IPS-NIHi11 (cell line): ENCODE results near the gene GFPT2.
A peak's percentile ranks its signal among the peaks of the same experiment; 100 is the strongest.

ENCODE experiments used
- DNase-seq: peaks from one replicate; pipeline ENCODE4 v3.0.0; 2012; ENCODE audit warnings: mixed read lengths, low spot score

The GFPT2 gene

GRCh38 chr5:180333661-180334060, 19.5 kb downstream of the GFPT2 start:
- DNase-seq, result no peak

GRCh38 chr5:180332861-180333260, 20.3 kb downstream of the GFPT2 start:
- no peak for DNase-seq

GRCh38 chr5:180332051-180332517, 21.1 kb downstream of the GFPT2 start:
- peak; percentile 93 for DNase-seq

- peak; percentile 64 for DNase-seq
Observed at GRCh38 chr5:180331647-180331950, 21.5 kb downstream of the GFPT2 start.

- DNase-seq, result no peak
Observed at GRCh38 chr5:180330810-180331646, 22.1 kb downstream of the GFPT2 start.

- DNase-seq, result no peak
Observed at GRCh38 chr5:180330270-180330648, 22.9 kb downstream of the GFPT2 start.

GRCh38 chr5:180329606-180330269, 23.4 kb downstream of the GFPT2 start:
- no peak for DNase-seq

- DNase-seq, result no peak
Observed at GRCh38 chr5:180329138-180329435, 24.0 kb downstream of the GFPT2 start.

- DNase-seq, result peak; percentile 88
Observed at GRCh38 chr5:180328296-180329137, 24.6 kb downstream of the GFPT2 start.

- DNase-seq, result no peak
Observed at GRCh38 chr5:180326989-180327565, 26.1 kb downstream of the GFPT2 start.

GRCh38 chr5:180324601-180324950, 28.6 kb downstream of the GFPT2 start:
- no peak for DNase-seq

- no peak for DNase-seq
Observed at GRCh38 chr5:180323941-180324600, 29.1 kb downstream of the GFPT2 start.

- no peak for DNase-seq
Observed at GRCh38 chr5:180323160-180323559, 30.0 kb downstream of the GFPT2 start.

- no peak for DNase-seq
Observed at GRCh38 chr5:180318456-180319089, 34.6 kb downstream of the GFPT2 start.

GRCh38 chr5:180316586-180316985, 36.5 kb downstream of the GFPT2 start:
- DNase-seq, result no peak

- DNase-seq, result peak; percentile 82
Observed at GRCh38 chr5:180315762-180316212, 37.3 kb downstream of the GFPT2 start.

GRCh38 chr5:180313677-180314505, 39.2 kb downstream of the GFPT2 start:
- DNase-seq, result peak; percentile 38

- no peak for DNase-seq
Observed at GRCh38 chr5:180311216-180311615, 41.9 kb downstream of the GFPT2 start.

GRCh38 chr5:180306796-180307195, 46.3 kb downstream of the GFPT2 start:
- no peak for DNase-seq

- DNase-seq, result no peak
Observed at GRCh38 chr5:180305481-180305880, 47.7 kb downstream of the GFPT2 start.
